ENCODE data around the gene QRICH2.
"Not testable (repeated sequence)": the region's sequence is repeated elsewhere in the genome, so short reads cannot be mapped to it uniquely, and the experiment has no call there.

QRICH2 gene

DNA sequence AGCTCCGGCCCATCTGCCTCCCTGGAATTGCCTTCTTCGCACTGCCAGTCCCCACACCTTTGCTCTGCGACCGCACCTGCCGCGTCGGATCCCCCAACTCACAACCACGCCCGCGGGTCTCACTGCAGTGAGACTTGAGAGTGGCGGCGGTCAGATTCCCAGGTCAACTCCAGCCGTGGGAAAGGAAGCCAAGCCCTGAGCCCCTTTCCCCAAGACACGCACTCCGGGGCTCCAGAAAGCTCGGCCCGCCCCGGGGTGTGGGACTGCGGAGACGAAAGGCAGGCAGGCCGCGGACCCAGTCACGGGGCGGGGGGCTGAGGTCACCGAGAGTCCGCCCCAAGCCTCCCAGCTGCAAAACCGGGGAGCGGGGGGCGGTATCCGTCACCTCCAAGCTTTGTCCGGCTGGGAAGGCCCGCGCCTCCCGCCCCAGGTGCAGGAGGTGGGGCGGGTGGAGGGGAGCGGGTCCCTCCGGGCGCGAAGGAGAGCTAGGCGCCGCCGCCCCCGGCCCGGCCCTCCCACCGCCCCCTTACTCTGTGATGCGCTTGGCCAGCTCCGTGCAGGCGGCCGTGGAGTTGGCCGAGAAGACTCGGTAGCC, 45.0 kb upstream of the QRICH2 start:
- no peak for TF ChIP-seq CTCF (IDR thresholded peaks at IDR 0.05; ENCODE audit: borderline replicate concordance, insufficient read depth, low read depth, low read length)
- H3K4me3 ChIP-seq (ENCODE audit: low read depth, low read length): peak overlapping the region; percentile 94

DNA sequence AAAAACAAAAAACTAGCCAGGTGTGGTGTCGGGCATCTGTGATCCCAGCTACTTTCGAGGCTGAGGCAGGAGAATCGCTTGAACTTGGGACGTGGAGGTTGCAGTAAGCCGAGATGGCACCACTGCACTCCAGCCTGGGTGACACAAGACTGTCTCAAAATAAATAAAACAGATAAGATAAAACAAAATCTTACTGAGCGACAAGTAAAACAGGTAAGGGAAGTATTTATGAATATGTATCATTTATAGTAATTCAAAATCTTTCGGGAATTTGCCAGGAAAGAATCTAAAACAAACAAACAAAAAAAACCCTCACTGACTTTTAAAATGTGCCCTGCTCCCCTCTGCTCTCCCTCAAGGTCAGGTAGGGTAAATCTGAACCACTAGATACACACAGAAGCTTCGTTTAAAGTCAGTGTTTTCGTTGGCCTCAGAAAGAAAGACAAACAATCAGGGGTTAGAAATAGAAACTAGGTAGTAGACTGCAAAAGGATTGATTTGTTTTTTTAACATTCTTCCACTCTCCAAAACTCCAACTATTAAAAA, 43.5 kb upstream of the QRICH2 start:
- no peak for TF ChIP-seq CTCF (IDR thresholded peaks at IDR 0.05; ENCODE audit: borderline replicate concordance, insufficient read depth, low read depth, low read length)
- H3K4me3 ChIP-seq (ENCODE audit: low read depth, low read length): no peak overlapping the region

GRCh38 chr17:76350463-76350862, 42.4 kb upstream of the QRICH2 start:
- no peak for TF ChIP-seq CTCF (IDR thresholded peaks at IDR 0.05; ENCODE audit: borderline replicate concordance, insufficient read depth, low read depth, low read length)
- no peak overlapping the region for H3K4me3 ChIP-seq (ENCODE audit: low read depth, low read length)

GRCh38 chr17:76346936-76347335, 38.9 kb upstream of the QRICH2 start:
- not testable (repeated sequence) for H3K4me3 ChIP-seq (ENCODE audit: low read depth, low read length)

GRCh38 chr17:76345377-76345974, 37.4 kb upstream of the QRICH2 start:
- no peak overlapping the region for H3K4me3 ChIP-seq (ENCODE audit: low read depth, low read length)
- TF ChIP-seq CTCF (IDR thresholded peaks at IDR 0.05; ENCODE audit: borderline replicate concordance, insufficient read depth, low read depth, low read length): no peak

- no peak overlapping the region for H3K4me3 ChIP-seq (ENCODE audit: low read depth, low read length)
- TF ChIP-seq CTCF (IDR thresholded peaks at IDR 0.05; ENCODE audit: borderline replicate concordance, insufficient read depth, low read depth, low read length): no peak
Measured at GRCh38 chr17:76343106-76343505, 35.0 kb upstream of the QRICH2 start.

DNA sequence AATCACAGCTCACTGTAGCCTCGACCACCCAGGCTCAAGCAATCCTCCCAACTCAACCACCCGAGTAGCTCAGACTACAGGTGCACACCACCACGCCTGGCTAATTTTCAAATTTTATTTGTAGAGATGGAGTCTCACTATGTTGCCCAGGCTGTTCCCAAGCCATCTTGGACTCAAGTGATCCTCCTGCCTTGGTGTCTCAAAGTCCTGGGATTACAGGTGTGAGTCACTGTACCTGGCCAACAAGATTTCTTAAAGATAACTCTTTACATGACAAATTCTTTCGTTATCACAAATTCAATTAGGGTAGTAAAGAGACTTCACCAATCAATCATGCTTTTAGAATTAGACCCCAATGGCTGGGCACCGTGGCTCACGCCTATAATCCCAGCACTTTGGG, 33.2 kb upstream of the QRICH2 start:
- H3K4me3 ChIP-seq (ENCODE audit: low read depth, low read length): no peak overlapping the region
- TF ChIP-seq CTCF (IDR thresholded peaks at IDR 0.05; ENCODE audit: borderline replicate concordance, insufficient read depth, low read depth, low read length): no peak

All from GM12875 (cell line).